Measurements from ENCODE around the gene TNFAIP8.

DNA sequence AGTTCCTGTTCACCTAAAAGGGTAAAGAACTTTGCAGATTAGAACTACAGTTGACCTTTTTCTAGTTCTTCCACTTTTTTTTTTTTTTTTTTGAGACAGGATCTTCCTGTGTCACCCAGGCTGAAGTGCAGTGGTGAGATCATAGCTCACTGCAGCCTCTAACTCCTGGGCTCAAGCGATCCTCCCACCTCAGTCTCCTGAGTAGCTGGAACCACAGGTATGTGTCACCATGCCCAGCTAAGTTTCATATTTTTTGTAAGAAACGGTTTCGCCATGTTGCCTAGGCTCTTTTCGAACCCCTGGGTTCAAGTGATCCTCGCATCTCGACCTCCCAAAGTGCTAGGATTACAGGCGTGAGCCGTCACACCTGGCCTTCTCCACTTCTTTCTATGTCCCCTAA is 39.7 kb upstream of the TNFAIP8 start:
- TF ChIP-seq POLR2A (IDR thresholded peaks at IDR 0.05; ENCODE audit: low read depth, low read length) (no peak), POLR2AphosphoS5 (IDR thresholded peaks at IDR 0.05; ENCODE audit: low read depth, low read length) (no peak), TAF1 (IDR thresholded peaks at IDR 0.05; ENCODE audit: borderline replicate concordance, low read depth, low read length) (no peak)
